Measurements from ENCODE around the gene BNIP5. TPM values are rescaled to one million over a fixed set of nuclear protein-coding genes. Genes with fewer than 3 reads are reported as not detected.

Gene BNIP5
- total and polyA plus RNA-seq, 2 donors from 2014 or later, result 0.44 TPM; not detected in 1

DNA sequence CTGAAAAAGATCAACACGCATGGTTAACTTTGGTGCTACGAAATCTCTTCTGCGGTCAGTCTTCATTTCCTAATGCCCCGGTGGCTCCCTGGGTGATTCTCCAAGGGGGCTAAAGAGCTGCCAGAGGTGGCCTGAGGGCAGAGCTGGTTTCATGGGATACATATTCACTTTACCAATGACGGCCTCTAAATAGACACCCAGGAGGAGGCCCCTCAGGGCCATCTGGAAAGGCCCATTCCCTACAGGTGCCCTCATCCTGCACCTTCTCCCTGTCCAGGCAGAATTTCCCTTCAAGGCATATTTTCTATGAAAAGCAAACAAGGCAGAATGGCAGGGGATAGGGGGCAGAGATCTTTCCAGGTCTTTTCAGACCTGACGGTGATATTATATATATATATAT, 12.5 kb downstream of the BNIP5 start:
- H3K27ac ChIP-seq (ENCODE audit: low read depth in 2 of 2, low read length in 2 of 2), result no peak overlapping the region
- no peak overlapping the region for H3K9ac ChIP-seq (ENCODE audit: low read length in 3 of 3)
- intact Hi-C loops (cut with DNase I), result no loop called here
- no peaks in the 10 kb centered on the region for H3K9me3 ChIP-seq (ENCODE audit: control insufficient read depth in 2 of 3, insufficient read depth in 1 of 3, low read length in 3 of 3)
- no peak for DNase-seq
- H3K36me3 ChIP-seq (ENCODE audit: control insufficient read depth in 2 of 3, insufficient read depth in 3 of 3, low read length in 3 of 3), result no peaks in the 10 kb centered on the region
- TF ChIP-seq CTCF (IDR thresholded peaks at IDR 0.05; ENCODE audit: borderline replicate concordance, extremely low read depth, insufficient read depth), result no peak
- no peaks in the 10 kb centered on the region for H3K27me3 ChIP-seq (ENCODE audit: control insufficient read depth, insufficient read depth, low read length)
- no peak for FAIRE-seq
- H3K4me1 ChIP-seq (ENCODE audit: control insufficient read depth in 2 of 3, insufficient read depth in 2 of 3, low read depth in 1 of 3, low read length in 3 of 3), result no peaks in the 10 kb centered on the region
- H3K4me3 ChIP-seq (ENCODE audit: low read length in 3 of 3), result no peak overlapping the region

GRCh38 chr6:36323062-36323461, 13.6 kb downstream of the BNIP5 start:
- Histone ChIP-seq H3K27me3 (ENCODE audit: control insufficient read depth, insufficient read depth, low read length) (no peaks in the 10 kb centered on the region), H3K4me3 (ENCODE audit: low read length in 3 of 3) (no peak overlapping the region), H3K36me3 (ENCODE audit: control insufficient read depth in 2 of 3, insufficient read depth in 3 of 3, low read length in 3 of 3) (no peaks in the 10 kb centered on the region), H3K9ac (ENCODE audit: low read length in 3 of 3) (no peak overlapping the region), H3K27ac (ENCODE audit: low read depth in 2 of 2, low read length in 2 of 2) (no peak overlapping the region), H3K4me1 (ENCODE audit: control insufficient read depth in 2 of 3, insufficient read depth in 2 of 3, low read depth in 1 of 3, low read length in 3 of 3) (no peaks in the 10 kb centered on the region), H3K9me3 (ENCODE audit: control insufficient read depth in 2 of 3, insufficient read depth in 1 of 3, low read length in 3 of 3) (no peaks in the 10 kb centered on the region)
- TF ChIP-seq CTCF (IDR thresholded peaks at IDR 0.05; ENCODE audit: borderline replicate concordance, extremely low read depth, insufficient read depth), result no peak
- intact Hi-C loops (cut with DNase I), result no loop called here
- no peak for FAIRE-seq
- no peak for DNase-seq

- H3K9ac ChIP-seq (ENCODE audit: low read length in 3 of 3), result no peak overlapping the region
- H3K27me3 ChIP-seq (ENCODE audit: control insufficient read depth, insufficient read depth, low read length), result no peaks in the 10 kb centered on the region
- FAIRE-seq (no peak), DNase-seq (no peak)
- intact Hi-C loops (cut with DNase I), result no loop called here
- TF ChIP-seq CTCF (IDR thresholded peaks at IDR 0.05; ENCODE audit: borderline replicate concordance, extremely low read depth, insufficient read depth), result no peak
- H3K4me3 ChIP-seq (ENCODE audit: low read length in 3 of 3), result no peak overlapping the region
- H3K9me3 ChIP-seq (ENCODE audit: control insufficient read depth in 2 of 3, insufficient read depth in 1 of 3, low read length in 3 of 3), result no peaks in the 10 kb centered on the region
- no peak overlapping the region for H3K27ac ChIP-seq (ENCODE audit: low read depth in 2 of 2, low read length in 2 of 2)
- no peaks in the 10 kb centered on the region for H3K36me3 ChIP-seq (ENCODE audit: control insufficient read depth in 2 of 3, insufficient read depth in 3 of 3, low read length in 3 of 3)
- H3K4me1 ChIP-seq (ENCODE audit: control insufficient read depth in 2 of 3, insufficient read depth in 2 of 3, low read depth in 1 of 3, low read length in 3 of 3), result no peaks in the 10 kb centered on the region
These were observed 14.1 kb downstream of the BNIP5 start for GRCh38 chr6:36322591-36322990.

- Histone ChIP-seq H3K9ac (ENCODE audit: low read length in 3 of 3) (no peak overlapping the region), H3K27ac (ENCODE audit: low read depth in 2 of 2, low read length in 2 of 2) (no peak overlapping the region), H3K4me3 (ENCODE audit: low read length in 3 of 3) (no peak overlapping the region), H3K36me3 (ENCODE audit: control insufficient read depth in 2 of 3, insufficient read depth in 3 of 3, low read length in 3 of 3) (no peaks in the 10 kb centered on the region), H3K27me3 (ENCODE audit: control insufficient read depth, insufficient read depth, low read length) (no peaks in the 10 kb centered on the region), H3K4me1 (ENCODE audit: control insufficient read depth in 2 of 3, insufficient read depth in 2 of 3, low read depth in 1 of 3, low read length in 3 of 3) (no peaks in the 10 kb centered on the region), H3K9me3 (ENCODE audit: control insufficient read depth in 2 of 3, insufficient read depth in 1 of 3, low read length in 3 of 3) (no peaks in the 10 kb centered on the region)
- intact Hi-C loops (cut with DNase I), result no loop called here
- FAIRE-seq, result no peak
- no peak for DNase-seq
- TF ChIP-seq CTCF (IDR thresholded peaks at IDR 0.05; ENCODE audit: borderline replicate concordance, extremely low read depth, insufficient read depth), result no peak
These were observed 16.2 kb downstream of the BNIP5 start for GRCh38 chr6:36320475-36320874.

Data from kidney (tissue), 14 donors.